NCI-H1105 (cell line): ENCODE data around the gene RAB27A.
"Not testable (repeated sequence)": the region's sequence is repeated elsewhere in the genome, so short reads cannot be mapped to it uniquely, and the experiment has no call there.

ENCODE experiments used
- DNase-seq: peaks from one replicate; lab custom pipeline; 2025; lab: John Stamatoyannopoulos, UW

Gene RAB27A

GRCh38 chr15:55250392-55250791 lies 39.2 kb downstream of the RAB27A start:
- DNase-seq: no peak

DNA sequence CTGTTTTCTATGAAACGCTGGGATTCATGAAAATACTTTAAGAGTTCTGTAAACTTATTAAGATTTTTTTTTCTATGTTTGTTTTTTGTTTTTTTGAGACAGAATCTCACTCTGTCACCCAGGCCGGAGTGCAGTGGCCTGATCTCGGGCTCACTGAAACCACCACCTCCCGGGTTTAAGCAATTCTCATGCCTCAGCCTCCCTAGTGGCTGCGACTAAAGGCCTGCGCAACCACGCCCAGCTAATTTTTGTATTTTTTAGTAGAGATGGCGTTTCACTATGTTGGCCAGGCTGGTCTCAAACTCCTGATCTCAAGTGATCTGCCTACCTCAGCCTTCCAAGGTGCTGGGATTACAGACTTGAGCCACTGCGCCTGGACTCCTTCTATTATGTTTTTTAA lies 39.7 kb downstream of the RAB27A start:
- not testable (repeated sequence) for DNase-seq

DNA sequence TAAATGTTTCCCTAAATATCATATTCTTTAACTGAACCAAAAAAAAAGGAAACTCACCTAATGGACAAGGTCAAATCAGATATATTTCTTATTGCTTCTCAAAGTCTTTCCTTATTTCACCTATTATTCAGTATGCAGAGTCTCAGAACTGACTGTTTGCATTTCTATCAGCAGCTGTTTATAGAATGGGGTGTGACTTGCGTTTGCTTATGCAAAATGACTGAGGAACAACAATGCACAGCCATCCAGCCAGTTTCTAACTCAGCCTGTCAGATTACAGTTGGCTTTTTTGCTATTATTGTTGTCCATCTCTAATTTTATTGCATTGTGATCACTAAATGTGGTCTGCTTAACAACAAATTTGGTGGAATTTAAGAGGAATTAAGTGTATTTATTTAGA lies 40.7 kb downstream of the RAB27A start:
- no peak for DNase-seq

DNA sequence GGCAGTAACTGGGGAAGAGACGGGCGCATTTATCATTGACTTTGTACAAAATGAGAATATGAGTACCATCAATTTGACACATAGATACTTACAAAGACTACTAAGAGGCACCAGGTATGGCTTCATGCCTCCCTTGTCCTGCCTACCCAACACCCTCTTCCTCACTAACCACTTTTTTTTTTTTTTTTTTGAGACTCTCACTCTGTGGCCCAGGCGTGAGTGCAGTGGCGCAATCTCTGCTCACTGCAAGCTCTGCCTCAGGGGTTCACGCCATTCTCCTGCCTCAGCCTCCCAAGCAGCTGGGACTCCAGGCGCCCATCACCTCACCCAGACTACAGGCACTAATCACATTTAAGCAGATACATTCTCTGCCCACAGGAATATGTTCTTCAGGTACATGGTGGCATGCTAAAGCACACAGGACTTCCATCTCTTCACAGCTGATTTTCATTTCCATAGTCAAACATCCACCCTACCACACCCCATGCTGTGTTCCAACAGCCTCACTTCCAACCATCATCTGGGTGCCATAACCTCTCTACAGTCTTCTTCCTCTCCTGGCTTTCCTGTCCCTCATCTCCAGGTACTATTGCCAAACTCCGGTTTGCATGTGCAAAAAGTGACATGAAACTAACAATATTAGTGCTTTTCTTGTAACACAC lies 41.7 kb downstream of the RAB27A start:
- DNase-seq: no peak

DNA sequence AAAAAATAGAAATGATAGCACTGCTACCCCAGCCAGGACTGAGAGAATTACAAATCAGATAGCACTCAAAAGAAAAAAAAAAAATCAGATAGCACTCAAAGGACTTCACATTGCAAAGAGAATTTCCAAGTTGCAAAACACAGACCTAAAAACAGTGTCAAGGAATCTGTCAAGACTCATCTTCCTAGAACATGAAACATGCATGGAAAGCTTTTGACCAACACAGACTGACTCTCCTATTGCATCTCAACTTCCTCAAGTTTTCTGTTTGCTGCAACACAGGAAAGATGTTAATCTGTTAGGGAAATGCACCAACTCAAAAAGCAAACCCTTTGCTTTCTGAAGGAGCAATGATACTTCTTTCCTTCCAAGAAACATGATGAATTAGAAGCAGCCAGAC lies 42.3 kb downstream of the RAB27A start:
- no peak for DNase-seq

DNA sequence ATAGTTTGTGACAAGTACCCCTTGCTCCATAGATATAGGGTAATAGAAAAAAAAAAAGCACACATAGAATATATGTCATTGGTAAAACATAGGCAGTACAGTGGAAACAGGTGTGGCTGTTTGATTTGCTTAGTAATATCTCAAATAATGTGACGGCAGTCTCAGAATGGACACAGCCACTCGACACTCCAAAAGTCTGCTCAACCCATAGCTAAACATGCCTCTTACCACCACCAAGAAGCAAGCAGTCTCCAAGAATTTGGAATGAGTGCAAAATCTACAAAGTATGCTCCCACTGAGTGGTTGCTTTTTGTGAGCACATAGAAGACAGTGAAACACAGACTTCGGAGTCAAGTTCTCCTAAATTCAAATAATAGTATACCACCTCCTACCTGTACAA lies 43.0 kb downstream of the RAB27A start:
- DNase-seq: no peak

GRCh38 chr15:55245059-55245458 lies 44.6 kb downstream of the RAB27A start:
- no peak for DNase-seq

- no peak for DNase-seq
These were observed 47.7 kb downstream of the RAB27A start for GRCh38 chr15:55241891-55242290.

DNA sequence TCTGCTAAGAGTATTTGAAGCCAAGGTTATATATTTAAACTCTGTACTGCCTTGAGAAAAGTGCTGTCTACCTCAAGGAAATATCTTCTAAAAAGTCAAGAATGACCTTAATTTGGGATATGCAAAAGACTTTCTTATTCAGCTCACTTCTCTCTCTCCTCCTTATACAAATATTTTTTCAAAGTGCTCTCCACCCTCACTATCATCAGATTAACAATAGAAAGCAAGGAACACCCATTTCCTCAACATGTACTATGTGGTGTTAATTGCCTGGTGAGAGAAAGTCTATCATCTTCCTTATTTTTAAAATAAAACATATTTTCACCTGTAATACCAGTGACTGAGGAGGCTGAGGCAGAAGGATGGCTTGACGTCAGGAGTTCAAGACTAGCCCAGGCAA lies 48.4 kb downstream of the RAB27A start:
- DNase-seq: no peak

GRCh38 chr15:55240125-55240760 lies 49.4 kb downstream of the RAB27A start:
- DNase-seq: no peak

- DNase-seq: no peak
These were observed 50.0 kb downstream of the RAB27A start for GRCh38 chr15:55239440-55240124.

- no peak for DNase-seq
These were observed 50.7 kb downstream of the RAB27A start for GRCh38 chr15:55238877-55239276.

GRCh38 chr15:55237219-55238130 lies 52.1 kb downstream of the RAB27A start:
- DNase-seq: no peak

DNA sequence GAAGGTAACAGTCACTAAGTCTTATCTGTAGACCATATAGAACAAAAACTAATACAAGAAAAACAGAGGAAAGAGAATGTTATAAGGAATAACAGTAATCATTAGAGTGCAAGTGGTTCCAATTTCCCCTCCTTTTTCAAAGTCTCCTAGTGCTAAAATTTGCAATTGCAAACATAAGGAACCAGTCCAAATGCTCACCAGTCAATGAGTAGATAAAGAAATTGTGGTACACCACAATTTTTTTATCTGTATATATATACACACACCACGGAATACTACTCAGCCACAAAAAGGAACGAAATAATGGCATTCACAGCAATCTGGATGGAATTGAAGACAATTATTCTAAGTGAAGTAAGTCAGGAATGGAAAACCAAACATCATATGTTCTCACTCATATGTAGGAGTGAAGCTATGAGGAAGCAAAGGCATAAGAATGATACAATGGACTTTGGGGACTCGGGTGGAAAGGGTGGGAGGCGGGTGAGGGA lies 54.0 kb downstream of the RAB27A start:
- no peak for DNase-seq

DNA sequence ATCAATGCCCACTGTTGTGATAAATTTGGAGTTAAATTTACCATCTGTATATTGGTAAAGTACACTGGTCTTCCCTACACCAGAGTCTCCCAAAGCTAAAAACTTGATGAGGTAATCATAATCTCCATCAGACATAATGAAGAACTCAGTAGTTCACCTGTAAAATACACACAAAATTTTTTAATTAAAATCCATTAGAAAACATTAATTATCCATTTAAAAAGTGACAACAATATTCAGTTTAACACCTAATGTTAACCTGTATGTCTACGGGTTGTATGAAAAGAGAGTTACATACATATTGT lies 54.9 kb downstream of the RAB27A start:
- no peak for DNase-seq

- no peak for DNase-seq
These were observed 55.4 kb downstream of the RAB27A start for GRCh38 chr15:55234104-55234799.

GRCh38 chr15:55231455-55231854 lies 58.2 kb downstream of the RAB27A start:
- no peak for DNase-seq

DNA sequence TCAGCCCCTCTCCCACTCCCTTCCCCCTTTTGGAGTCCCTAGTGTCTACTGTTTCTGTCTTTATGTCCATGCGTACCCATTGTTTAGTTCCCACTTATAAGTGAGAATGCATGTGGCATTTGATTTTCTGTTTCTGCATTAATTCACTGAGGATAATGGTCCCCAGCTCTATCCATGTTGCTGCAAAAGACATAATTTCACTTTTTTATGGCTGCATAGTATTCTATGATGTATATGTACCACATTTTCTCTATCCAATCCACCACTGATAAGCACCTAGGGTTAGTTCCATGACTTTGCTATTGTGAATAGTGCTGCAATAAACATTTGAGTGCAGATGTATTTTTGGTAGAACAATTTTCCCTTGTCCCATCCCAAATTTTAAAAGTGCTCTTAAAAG lies 58.7 kb downstream of the RAB27A start:
- DNase-seq: no peak

GRCh38 chr15:55230051-55230670 lies 59.5 kb downstream of the RAB27A start:
- no peak for DNase-seq

GRCh38 chr15:55226127-55226526 lies 63.5 kb downstream of the RAB27A start:
- DNase-seq: no peak

GRCh38 chr15:55224892-55225291 lies 64.7 kb downstream of the RAB27A start:
- no peak for DNase-seq
